GM18498 (cell line): ENCODE results near the gene EIF5A.
"Not testable (repeated sequence)": the region's sequence is repeated elsewhere in the genome, so short reads cannot be mapped to it uniquely, and the experiment has no call there.

Source experiments
- ATAC-seq: cut with Tn5 transposase; IDR thresholded peaks from one replicate; pipeline ENCODE4 v1.9.1; 2021; ENCODE audit warnings: mild to moderate bottlenecking, moderate library complexity; ENCODE audit not compliant: unreplicated experiment

Gene EIF5A

DNA sequence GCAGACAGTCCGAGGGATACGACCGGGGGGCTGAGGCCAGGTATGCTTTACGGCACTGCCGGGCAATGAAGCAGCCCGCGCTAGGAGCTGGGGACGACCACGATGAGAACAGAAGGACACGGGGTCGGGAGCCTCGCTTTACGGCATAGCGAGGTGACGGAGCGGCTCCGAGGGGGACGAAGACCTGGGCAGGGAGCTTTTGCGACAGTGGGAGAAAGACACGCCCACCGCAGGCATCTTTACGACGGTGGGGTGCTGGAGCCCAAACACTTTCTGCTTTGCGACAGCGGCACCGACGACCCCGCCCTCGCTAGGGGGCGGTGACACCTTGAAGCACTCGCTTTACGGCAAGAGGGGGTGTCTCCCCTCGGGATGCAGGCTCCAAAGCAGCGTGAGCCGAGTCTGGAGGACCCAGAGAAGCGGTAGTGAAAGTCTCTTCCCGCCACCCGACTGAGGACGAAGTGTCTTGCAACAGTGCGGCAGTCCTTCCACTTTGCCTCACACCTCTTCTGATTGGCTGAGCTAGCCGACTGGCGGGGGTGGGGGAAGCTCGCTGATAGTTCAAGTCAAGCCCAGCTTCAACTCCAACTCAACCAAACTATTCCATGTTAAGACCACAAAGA is 22.1 kb downstream of the EIF5A start:
- peak; percentile 62 for ATAC-seq

DNA sequence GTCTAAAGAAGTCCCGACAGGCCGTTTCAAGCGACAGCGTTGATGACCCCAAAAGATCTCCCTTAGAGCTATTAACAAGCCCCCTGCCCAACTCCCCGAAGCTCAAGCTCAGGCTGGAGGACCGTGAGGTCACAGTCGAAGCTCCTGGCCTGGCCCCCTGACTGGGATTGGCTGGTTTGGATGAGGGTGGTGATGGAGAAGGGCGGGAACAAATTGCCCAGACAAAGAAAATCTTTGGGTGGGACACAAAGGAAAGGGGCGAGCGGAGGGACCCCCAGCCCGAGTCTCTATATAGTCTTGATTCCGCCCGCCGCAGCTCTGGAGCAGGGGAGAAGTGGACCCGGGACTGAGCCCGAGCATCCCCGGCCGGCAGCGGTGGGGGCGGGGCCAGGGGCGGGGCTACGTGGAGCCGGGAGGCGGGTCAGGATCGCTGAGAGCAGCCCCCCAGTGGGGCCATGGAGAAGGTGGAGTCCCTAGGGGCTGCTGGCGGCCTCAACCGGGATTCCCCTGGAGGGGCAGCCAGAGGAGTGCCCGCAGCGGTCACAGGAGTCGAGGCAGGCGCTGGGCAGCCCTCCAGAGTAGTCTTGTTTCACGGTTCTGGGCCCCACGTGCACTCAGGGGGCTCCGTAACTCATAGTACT is 22.7 kb downstream of the EIF5A start:
- ATAC-seq = peak; percentile 36

DNA sequence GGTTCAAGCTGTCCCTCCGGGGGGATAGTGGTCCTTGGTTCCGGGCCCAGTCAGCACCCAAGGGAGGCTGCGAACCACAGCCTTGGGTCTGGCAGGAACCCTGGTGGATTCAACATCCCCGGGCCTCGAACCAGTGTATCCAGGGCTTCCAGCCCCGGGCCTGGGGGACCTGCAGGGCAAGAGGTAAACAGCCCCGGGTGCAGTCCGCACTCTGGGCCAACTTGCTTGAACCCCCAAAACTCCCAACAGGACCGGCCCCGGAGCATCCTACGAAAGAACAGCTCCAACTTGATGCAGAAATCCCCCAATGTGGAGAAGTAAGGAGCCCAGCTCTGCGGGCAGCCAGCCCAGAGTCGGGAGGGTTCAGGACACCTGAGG is 23.2 kb downstream of the EIF5A start:
- no peak for ATAC-seq

DNA sequence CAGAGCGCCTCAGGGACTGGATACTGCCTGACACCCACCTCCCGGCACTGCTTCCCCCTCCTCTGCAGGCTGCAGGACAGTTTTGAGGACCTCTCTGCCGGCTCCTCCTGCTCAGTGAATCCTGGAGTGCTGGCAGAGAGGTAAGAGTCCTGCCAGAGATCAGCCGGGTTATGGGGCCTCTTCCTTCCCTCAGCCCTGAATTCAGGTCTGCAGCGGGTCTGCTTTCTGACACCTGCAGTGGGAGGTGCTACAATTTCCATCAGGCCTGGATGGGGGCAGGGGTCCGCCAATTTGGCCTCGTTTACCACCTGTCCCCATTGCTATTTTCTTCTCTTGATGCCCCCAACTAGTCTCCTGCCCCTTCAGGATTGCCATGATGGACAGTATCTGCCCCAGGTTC is 24.7 kb downstream of the EIF5A start:
- ATAC-seq = no peak

DNA sequence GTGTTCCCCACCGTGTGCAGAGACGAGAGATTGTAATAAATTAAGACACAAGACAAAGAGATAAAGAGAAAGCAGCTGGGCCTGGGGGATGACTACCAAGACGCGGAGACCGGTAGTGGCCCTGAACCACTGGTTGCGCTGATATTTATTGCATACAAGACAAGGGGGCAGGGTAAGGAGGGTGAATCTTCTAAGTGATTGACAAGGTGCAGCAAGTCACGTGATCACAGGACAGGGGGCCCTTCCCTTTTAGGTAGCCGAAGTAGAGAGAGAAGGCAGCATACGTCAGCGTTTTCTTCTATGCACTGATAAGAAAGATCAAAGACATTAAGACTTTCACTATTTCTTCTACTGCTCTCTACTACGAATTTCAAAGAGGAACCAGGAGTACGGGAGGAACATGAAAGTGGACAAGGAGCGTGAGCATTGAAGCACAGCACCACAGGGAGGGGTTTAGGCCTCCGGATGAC is 25.2 kb downstream of the EIF5A start:
- ATAC-seq = not testable (repeated sequence)

DNA sequence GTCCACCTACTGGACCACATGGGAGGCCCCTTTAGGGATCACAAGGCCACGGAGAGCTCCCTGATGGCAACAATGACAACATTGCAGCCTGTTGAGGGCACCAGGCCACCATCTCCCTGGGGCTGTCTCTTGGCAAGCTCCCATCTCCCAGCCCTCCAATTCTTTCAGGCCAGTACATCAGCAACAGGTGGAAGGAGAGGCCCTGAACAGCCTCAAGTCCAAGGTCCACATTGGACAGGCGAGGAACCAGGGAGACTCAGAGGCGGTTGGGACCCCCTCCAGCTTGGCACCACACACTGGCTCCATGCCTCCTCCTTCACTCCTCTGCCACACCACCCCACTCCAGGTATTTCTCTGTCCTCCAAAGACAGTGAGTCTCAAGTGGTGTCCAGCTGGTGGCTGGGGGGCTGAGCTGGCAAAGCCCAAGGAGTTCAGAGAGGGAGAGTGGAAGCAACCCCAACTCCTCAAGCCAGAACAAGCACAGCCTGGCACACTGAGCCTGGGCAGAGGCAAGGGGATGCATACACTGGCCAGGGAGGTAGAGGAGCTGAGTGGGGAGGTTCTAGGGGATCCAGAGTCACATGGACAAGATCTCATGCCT is 27.6 kb downstream of the EIF5A start:
- ATAC-seq = no peak

DNA sequence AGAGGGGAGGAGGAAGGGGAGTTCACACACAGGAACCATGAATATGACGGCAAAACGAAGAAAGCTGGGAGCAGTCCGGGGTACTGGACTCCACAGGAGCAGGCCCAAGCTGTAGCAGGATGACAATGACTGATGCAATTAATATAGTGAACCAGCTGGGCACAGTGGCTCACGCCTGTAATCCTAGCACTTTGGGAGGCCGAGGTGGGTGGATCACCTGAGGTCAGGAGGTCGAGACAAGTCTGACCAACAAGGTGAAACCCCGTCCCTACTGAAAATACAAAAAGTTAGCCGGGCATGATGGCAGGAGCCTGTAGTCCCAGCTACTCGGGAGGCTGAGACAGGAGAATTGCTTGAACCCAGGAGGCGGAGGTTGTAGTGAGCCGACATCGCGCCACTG is 28.3 kb downstream of the EIF5A start:
- not testable (repeated sequence) for ATAC-seq

DNA sequence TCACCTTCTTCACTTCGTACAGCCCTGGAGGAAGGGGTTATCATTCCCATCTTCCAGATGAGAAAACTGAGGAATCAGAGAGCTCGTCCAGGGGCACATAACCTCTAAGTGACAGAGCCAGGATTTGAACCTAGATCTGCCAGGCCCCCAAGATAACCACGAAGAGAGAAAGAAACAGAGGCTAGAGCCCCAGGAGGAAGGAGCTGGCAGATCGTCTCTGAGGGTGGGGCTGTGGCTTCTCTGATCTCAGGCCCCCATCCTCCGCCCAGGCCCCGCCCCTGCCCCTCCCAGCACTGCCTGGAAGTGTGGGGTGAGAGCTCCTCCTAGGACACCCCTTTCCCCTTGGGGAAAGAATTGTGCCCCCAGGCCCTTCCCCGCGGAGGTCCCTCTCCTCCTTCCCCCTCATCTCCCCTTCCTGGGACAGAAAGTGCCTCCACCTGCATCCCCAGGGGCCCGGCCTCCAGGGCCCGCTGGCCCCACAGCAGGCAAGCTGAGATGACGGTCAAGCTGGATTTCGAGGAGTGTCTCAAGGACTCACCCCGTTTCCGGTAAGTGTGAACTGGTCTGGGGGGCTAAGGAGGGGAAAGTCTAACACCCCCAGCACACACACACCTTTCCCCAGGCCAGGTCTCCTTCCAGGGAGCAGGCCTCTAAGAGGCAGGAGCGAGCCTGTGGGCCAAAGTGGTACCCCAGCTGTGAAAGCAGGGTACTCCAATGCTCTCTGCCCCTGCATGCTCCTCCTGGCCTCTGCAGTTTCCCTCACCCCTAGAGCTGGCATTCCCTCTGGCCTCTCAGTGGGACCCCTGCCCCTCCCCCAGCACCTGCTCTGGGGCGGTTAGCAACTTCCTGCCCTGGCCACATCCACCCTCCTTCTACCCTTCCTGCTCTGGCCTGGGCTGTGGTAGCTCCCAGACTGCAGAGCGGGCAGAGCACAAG is 29.1 kb downstream of the EIF5A start, which contains the start of gene ACAP1:
Gene ACAP1 (plus strand): TSS at position 290 of the 936 bp plus-strand sequence. CDS start 206 bp downstream, at position 496.
- ATAC-seq = peak; percentile 75

DNA sequence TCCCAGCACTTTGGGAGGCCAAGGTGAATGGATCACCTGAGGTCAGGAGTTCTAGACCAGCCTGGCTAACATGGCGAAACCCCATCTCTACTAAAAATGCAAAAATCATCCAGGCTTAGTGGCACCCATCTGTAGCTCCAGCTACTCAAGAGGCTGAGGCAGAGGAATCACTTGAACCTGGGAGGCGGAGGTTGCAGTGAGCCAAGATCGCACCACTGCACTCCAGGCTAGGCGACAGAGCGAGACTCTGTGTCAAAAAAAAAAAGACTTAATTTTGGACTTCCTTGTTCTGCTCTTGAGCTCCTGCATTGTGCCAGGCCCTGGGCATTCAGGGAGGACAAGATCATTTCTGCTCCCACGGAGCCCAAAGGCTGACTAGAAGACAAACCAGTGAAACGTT is 30.2 kb downstream of the EIF5A start:
- not testable (repeated sequence) for ATAC-seq

DNA sequence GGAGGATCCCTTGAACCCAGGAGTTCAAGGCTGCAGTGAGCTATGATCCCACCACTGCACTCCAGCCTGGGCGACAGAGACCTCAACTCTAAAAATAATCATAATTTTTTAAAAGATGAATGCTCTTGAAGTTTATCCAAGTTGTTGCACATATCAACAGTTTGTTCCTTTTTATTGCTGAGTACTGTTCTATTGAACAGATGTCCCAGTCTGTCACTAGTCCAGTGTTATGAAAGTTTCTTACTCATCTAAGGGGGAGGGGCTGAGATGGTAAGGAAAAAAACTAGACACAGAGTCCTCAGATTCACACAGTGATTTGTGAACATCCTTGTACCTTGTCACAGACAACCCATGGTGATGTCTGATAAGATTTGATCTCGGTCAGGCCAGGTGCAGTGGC is 32.8 kb downstream of the EIF5A start:
- no peak for ATAC-seq

DNA sequence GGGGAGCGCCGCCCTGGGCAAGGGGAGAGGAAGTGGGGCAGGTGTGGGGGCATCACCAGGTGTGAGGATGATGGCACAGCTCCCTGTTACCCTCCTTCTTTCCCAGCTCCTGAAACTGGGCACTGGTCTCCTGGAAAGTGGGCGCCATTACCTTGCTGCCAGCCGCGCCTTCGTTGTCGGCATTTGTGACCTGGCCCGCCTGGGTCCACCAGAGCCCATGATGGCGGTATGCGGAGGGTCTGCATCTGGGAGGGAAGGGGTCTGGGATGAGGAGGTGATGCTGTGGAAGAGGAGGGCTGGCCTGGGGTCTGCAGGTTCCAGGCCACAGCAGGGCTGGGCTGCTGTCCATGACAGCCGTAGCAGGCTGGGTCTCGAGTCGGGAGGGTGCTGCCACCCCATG is 34.4 kb downstream of the EIF5A start:
- ATAC-seq = no peak

DNA sequence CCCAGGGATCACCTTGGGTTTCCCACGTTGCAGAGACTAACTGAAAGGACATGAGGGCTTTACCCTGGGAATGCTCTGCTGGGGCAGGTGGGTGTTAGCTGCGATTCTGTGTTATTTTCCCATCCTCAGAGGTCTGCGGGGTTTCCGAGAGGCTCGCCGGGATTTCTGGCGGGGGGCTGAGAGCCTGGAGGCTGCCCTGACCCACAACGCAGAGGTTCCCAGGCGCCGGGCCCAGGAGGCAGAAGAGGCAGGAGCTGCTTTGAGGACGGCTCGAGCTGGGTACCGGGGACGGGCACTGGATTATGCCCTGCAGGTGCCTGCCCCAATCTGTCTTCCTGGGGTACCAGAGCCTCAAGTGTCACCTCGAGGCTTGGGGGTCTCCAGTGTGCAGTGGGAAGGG is 35.8 kb downstream of the EIF5A start:
- no peak for ATAC-seq

DNA sequence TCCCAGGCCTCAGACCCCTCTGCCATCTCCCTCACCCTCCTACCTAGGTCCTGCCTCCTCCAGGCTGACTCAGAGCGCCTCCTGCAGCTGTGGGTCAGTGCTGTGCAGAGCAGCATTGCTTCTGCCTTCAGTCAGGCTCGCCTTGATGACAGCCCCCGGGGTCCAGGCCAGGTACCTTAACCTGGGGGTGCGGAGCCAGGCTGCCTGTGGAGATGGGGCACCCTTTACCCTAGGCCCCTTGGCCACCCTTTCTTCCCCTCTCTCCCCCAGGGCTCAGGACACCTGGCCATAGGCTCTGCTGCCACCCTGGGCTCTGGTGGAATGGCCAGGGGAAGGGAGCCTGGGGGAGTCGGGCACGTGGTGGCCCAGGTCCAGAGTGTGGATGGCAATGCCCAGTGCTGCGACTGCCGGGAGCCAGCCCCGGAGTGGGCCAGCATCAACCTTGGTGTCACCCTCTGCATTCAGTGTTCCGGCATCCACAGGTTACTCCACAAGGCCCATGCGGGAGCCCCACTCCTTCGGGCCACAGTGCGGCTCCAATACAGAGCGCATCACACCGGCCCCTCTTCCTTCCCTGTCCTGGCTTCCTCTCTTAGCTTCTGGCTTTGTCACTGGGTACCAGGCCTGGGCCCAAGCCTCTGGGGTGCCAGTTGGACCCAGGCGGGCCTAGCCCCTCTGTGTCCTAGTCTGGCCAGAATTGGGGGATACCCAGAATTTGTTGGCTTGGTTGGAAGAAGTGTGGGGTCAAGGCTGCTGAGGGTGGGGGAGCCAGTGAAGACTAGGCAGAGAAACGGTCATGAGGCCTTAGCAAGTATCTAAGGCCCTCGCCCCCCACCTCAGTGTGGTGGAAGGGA is 39.6 kb downstream of the EIF5A start:
- no peak for ATAC-seq

DNA sequence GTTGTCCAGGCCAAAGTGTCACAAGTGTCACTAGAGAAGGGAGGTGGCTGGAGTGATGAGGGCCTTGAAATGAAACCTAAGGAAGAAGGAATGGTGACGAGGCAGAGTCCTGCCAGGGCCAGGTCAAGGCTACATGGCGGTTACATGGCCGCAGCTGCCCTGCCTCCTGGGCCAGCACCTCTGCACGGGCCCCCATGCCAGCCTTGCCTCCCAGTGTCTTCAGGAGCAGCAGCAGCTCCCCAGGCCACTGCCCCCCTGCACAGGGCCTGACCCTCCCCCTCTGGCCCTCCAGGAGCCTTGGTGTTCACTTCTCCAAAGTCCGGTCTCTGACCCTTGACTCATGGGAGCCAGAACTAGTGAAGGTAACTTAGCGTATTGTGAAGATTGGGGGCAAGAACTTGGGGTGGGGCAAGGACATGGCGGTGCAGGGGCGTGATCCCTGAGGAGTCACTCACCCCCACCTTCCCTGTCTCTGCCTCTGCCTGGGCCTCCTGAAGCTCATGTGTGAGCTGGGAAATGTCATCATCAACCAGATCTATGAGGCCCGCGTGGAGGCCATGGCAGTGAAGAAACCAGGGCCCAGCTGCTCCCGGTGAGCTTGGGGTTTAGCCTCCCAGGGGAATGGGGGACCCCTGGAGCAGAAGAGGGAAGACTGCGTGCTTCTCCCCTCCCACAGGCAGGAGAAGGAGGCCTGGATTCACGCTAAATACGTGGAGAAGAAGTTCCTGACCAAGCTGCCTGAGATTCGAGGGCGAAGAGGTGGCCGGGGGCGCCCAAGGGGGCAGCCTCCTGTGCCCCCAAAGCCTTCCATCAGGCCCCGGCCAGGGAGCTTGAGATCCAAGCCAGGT is 40.4 kb downstream of the EIF5A start:
- no peak for ATAC-seq

DNA sequence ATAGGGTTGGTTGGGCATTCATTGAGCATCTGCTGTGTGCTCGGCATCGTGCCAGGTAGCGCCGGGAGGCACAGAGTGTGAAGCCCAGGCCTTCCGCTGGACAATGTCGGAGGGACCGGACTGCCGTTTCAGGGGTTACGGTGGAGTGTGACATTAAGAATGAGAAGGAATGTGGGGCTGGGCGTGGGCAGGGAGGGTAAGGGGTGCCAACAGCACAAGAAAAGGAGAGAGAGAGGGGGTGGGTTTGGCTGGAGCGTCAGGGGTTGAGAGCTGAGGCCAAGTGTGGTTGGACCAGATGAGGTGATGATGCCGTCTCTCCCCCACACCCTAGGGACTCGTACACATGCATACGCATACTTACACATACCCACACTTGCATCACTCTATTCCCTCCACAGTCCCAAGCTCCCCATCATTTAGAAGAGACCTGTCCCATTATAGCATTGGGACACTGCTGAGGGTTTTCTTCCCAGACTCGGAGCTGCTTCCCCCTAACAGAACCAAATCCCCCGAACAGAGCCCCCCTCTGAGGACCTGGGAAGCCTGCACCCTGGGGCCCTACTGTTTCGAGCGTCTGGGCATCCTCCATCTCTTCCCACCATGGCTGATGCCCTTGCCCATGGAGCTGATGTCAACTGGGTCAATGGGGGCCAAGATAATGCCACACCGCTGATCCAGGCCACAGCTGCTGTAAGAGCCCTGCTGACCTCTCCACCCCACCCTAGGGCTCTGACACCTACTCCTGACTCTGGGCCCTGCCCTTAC is 41.2 kb downstream of the EIF5A start:
- no peak for ATAC-seq

DNA sequence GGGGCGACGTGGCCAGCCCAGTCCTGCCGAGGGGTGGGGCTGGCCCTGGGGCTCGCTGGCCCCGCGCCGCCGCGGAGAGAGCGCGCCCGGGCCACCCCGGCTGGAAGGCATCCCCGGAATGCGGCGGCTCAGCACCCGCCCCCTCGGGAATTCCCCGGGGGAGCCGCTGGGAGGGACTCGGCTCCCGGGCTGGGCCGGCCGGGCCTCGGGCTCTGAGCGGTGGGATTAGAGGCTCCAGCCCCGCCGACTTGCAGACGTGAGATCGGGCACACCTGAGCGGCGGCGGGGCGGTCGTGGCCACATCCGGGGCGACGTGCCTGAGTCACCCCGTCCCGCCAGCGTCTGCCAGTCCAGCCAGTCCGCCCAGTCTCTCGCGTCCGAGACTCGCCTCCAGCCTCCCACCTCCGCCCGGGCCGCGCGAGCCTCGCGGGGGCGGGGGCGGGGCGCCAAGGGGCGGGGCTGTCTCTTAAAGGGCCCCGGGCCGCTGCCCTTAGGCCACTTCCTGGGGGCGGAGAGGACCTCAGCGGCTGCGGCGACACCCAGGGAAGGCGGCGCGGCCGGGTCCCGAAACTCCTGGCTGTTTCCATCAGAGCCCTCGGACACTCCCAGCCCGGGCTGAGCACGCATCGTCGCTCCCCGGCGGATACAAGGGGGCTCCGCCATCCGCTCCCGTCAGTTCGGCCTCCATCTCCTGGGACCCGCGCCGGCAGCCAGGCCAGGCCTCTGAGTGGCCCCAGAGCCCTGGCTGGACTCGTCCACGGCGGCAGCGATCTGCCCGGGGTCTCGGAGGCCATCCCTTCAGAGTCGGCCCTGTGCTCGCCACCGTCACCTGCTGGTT is 44.5 kb downstream of the EIF5A start, which contains the start of gene KCTD11:
Gene KCTD11 (plus strand): TSS at position 498 of the 838 bp plus-strand sequence.
- peak; percentile 71 for ATAC-seq

DNA sequence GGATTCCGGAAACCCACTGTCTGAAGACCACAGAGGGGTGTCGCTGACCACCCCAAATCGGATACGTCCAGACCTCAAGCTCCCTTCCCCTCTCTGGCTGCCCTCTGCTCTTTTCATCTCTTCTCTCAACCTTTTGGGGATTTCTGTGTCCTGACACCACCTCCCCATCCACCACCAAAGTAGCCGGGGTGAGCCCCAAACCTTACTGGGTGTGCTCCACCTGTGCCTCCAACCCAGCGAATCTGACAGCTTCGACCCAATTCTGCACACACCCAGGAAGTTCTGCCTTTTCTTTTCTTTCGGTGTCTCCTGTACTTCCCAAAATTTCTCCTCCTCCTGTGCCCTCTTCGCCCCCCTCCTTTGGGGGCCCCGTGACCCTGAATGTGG is 45.1 kb downstream of the EIF5A start:
- no peak for ATAC-seq
